ENCODE measurements around the gene RNF207. TPM values are rescaled to one million over a fixed set of nuclear protein-coding genes. Genes with fewer than 3 reads are reported as not detected.

The RNF207 gene
- total RNA-seq, 3 donors from 2014 or later = 2.7 to 32.4 (median 29.9) TPM

DNA sequence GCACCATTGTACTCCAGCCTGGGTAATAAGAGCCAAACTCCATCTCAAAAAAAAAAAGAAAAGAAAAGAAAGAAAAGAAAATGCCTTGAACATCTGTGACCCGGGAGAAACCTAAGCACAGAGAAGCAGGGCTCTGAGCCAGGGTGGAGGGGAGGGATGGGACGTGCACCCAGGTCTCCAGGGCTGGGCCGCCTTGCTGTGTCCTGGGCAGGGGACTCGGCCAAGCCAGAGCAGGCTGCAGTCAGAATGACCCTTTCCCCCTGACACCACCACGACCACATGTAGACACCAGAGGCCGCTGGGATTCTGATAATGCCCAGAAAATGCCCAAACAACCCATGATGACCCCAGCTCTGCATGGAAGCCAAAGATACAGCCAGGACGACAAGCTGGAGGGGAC lies 43.6 kb upstream of the RNF207 start:
- no peak overlapping the region for H3K4me3 ChIP-seq
- H3K27ac ChIP-seq = no peak overlapping the region
- peaks cover 0 to 2% of the 10 kb centered on the region in 2 donors for H3K4me1 ChIP-seq
- peaks cover 0 to 51% of the 10 kb centered on the region in 2 donors for H3K27me3 ChIP-seq
- no peaks in the 10 kb centered on the region for H3K9me3 ChIP-seq
- DNase-seq (ENCODE audit: low spot score in 2 of 2) = no peak
- intact Hi-C loops (cut with DNase I; ENCODE audit: low total_unique reads) = no loop called here
- H3K36me3 ChIP-seq = no peaks in the 10 kb centered on the region
- TF ChIP-seq, protein P1, sequence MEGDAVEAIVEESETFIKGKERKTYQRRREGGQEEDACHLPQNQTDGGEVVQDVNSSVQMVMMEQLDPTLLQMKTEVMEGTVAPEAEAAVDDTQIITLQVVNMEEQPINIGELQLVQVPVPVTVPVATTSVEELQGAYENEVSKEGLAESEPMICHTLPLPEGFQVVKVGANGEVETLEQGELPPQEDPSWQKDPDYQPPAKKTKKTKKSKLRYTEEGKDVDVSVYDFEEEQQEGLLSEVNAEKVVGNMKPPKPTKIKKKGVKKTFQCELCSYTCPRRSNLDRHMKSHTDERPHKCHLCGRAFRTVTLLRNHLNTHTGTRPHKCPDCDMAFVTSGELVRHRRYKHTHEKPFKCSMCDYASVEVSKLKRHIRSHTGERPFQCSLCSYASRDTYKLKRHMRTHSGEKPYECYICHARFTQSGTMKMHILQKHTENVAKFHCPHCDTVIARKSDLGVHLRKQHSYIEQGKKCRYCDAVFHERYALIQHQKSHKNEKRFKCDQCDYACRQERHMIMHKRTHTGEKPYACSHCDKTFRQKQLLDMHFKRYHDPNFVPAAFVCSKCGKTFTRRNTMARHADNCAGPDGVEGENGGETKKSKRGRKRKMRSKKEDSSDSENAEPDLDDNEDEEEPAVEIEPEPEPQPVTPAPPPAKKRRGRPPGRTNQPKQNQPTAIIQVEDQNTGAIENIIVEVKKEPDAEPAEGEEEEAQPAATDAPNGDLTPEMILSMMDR (IDR thresholded peaks at IDR 0.05) = no peak
- TF ChIP-seq POLR2A (IDR thresholded peaks at IDR 0.05) = no peak
- no peak for TF ChIP-seq POLR2AphosphoS5 (IDR thresholded peaks at IDR 0.05)

GRCh38 chr1:6162773-6163172 lies 43.1 kb upstream of the RNF207 start:
- peaks cover 0 to 51% of the 10 kb centered on the region in 2 donors for H3K27me3 ChIP-seq
- no peak for DNase-seq (ENCODE audit: low spot score in 2 of 2)
- TF ChIP-seq POLR2AphosphoS5 (IDR thresholded peaks at IDR 0.05) = no peak
- H3K4me3 ChIP-seq = no peak overlapping the region
- intact Hi-C loops (cut with DNase I; ENCODE audit: low total_unique reads) = no loop called here
- no peaks in the 10 kb centered on the region for H3K9me3 ChIP-seq
- no peaks in the 10 kb centered on the region for H3K4me1 ChIP-seq
- H3K27ac ChIP-seq = no peak overlapping the region
- H3K36me3 ChIP-seq = no peaks in the 10 kb centered on the region

- no peak for DNase-seq (ENCODE audit: low spot score in 2 of 2)
- no peaks in the 10 kb centered on the region for H3K36me3 ChIP-seq
- no peak for TF ChIP-seq POLR2A (IDR thresholded peaks at IDR 0.05)
- TF ChIP-seq, protein P1 (IDR thresholded peaks at IDR 0.05) = no peak
- no peak for TF ChIP-seq POLR2AphosphoS5 (IDR thresholded peaks at IDR 0.05)
- H3K9me3 ChIP-seq = no peaks in the 10 kb centered on the region
- H3K4me3 ChIP-seq = no peak overlapping the region
- peaks cover 0 to 51% of the 10 kb centered on the region in 2 donors for H3K27me3 ChIP-seq
- H3K27ac ChIP-seq = no peak overlapping the region
- no peaks in the 10 kb centered on the region for H3K4me1 ChIP-seq
- intact Hi-C loops (cut with DNase I; ENCODE audit: low total_unique reads) = no loop called here
Measured at GRCh38 chr1:6163191-6163972, 42.5 kb upstream of the RNF207 start.

GRCh38 chr1:6163973-6164617 lies 41.8 kb upstream of the RNF207 start:
- Histone ChIP-seq H3K27me3 (peaks cover 0 to 52% of the 10 kb centered on the region in 2 donors), H3K27ac (no peak overlapping the region), H3K4me3 (no peak overlapping the region), H3K9me3 (no peaks in the 10 kb centered on the region), H3K4me1 (no peaks in the 10 kb centered on the region), H3K36me3 (no peaks in the 10 kb centered on the region)
- DNase-seq (ENCODE audit: low spot score in 2 of 2) = no peak
- TF ChIP-seq, protein P1 (IDR thresholded peaks at IDR 0.05) = no peak
- TF ChIP-seq POLR2AphosphoS5 (IDR thresholded peaks at IDR 0.05) (no peak), POLR2A (IDR thresholded peaks at IDR 0.05) (no peak)
- intact Hi-C loops (cut with DNase I; ENCODE audit: low total_unique reads) = no loop called here

- H3K9me3 ChIP-seq = no peaks in the 10 kb centered on the region
- intact Hi-C loops (cut with DNase I; ENCODE audit: low total_unique reads) = no loop called here
- H3K4me1 ChIP-seq = no peaks in the 10 kb centered on the region
- H3K27me3 ChIP-seq = peaks cover 0 to 56% of the 10 kb centered on the region in 2 donors
- DNase-seq (ENCODE audit: low spot score in 2 of 2) = no peak
- no peaks in the 10 kb centered on the region for H3K36me3 ChIP-seq
- TF ChIP-seq POLR2A (IDR thresholded peaks at IDR 0.05) (no peak), POLR2AphosphoS5 (IDR thresholded peaks at IDR 0.05) (no peak)
- TF ChIP-seq, protein P1 (IDR thresholded peaks at IDR 0.05) = no peak
- H3K4me3 ChIP-seq = no peak overlapping the region
- no peak overlapping the region for H3K27ac ChIP-seq
Measured at GRCh38 chr1:6165027-6165426, 40.9 kb upstream of the RNF207 start.
